ENCODE data around the gene UGT2B17.
"Not testable (repeated sequence)": the region's sequence is repeated elsewhere in the genome, so short reads cannot be mapped to it uniquely, and the experiment has no call there.

UGT2B17 gene

GRCh38 chr4:68582339-68582717 lies 6.2 kb upstream of the UGT2B17 start:
- no peaks in the 10 kb centered on the region for H3K4me1 ChIP-seq (ENCODE audit: insufficient read depth, low read length)
- H3K9me3 ChIP-seq (ENCODE audit: low read length): no peaks in the 10 kb centered on the region
- H3K4me3 ChIP-seq (ENCODE audit: low read length): no peak overlapping the region
- H3K27me3 ChIP-seq (ENCODE audit: insufficient read depth, low read length): no peaks in the 10 kb centered on the region
- H2AFZ ChIP-seq (ENCODE audit: low read depth, low read length): no peak overlapping the region
- no peaks in the 10 kb centered on the region for H3K36me3 ChIP-seq (ENCODE audit: insufficient read depth, low read length)

- Histone ChIP-seq H3K4me3 (ENCODE audit: low read length) (no peak overlapping the region), H3K9me3 (ENCODE audit: low read length) (no peaks in the 10 kb centered on the region), H2AFZ (ENCODE audit: low read depth, low read length) (no peak overlapping the region), H3K4me1 (ENCODE audit: insufficient read depth, low read length) (no peaks in the 10 kb centered on the region), H3K27me3 (ENCODE audit: insufficient read depth, low read length) (no peaks in the 10 kb centered on the region), H3K36me3 (ENCODE audit: insufficient read depth, low read length) (no peaks in the 10 kb centered on the region)
Observed at GRCh38 chr4:68581383-68582338, 5.5 kb upstream of the UGT2B17 start.

GRCh38 chr4:68577590-68577989 lies 1.5 kb upstream of the UGT2B17 start:
- H3K36me3 ChIP-seq (ENCODE audit: insufficient read depth, low read length): no peaks in the 10 kb centered on the region
- no peaks in the 10 kb centered on the region for H3K4me1 ChIP-seq (ENCODE audit: insufficient read depth, low read length)
- no peak overlapping the region for H2AFZ ChIP-seq (ENCODE audit: low read depth, low read length)
- H3K27me3 ChIP-seq (ENCODE audit: insufficient read depth, low read length): no peaks in the 10 kb centered on the region
- H3K4me3 ChIP-seq (ENCODE audit: low read length): no peak overlapping the region
- no peaks in the 10 kb centered on the region for H3K9me3 ChIP-seq (ENCODE audit: low read length)

- H3K4me1 ChIP-seq (ENCODE audit: insufficient read depth, low read length); H3K27me3 ChIP-seq (ENCODE audit: insufficient read depth, low read length); H3K4me3 ChIP-seq (ENCODE audit: low read length); H2AFZ ChIP-seq (ENCODE audit: low read depth, low read length); H3K9me3 ChIP-seq (ENCODE audit: low read length); H3K36me3 ChIP-seq (ENCODE audit: insufficient read depth, low read length): not testable (repeated sequence)
Observed at GRCh38 chr4:68575636-68576035, 486 bp downstream of the UGT2B17 start.

- no peaks in the 10 kb centered on the region for H3K4me1 ChIP-seq (ENCODE audit: insufficient read depth, low read length)
- no peaks in the 10 kb centered on the region for H3K9me3 ChIP-seq (ENCODE audit: low read length)
- no peaks in the 10 kb centered on the region for H3K27me3 ChIP-seq (ENCODE audit: insufficient read depth, low read length)
- no peak overlapping the region for H3K4me3 ChIP-seq (ENCODE audit: low read length)
- no peak overlapping the region for H2AFZ ChIP-seq (ENCODE audit: low read depth, low read length)
- no peaks in the 10 kb centered on the region for H3K36me3 ChIP-seq (ENCODE audit: insufficient read depth, low read length)
Observed at GRCh38 chr4:68575081-68575480, 1.0 kb downstream of the UGT2B17 start.

- no peak overlapping the region for H3K4me3 ChIP-seq (ENCODE audit: low read length)
- H3K9me3 ChIP-seq (ENCODE audit: low read length): no peaks in the 10 kb centered on the region
- no peak overlapping the region for H2AFZ ChIP-seq (ENCODE audit: low read depth, low read length)
- H3K36me3 ChIP-seq (ENCODE audit: insufficient read depth, low read length): no peaks in the 10 kb centered on the region
- no peaks in the 10 kb centered on the region for H3K4me1 ChIP-seq (ENCODE audit: insufficient read depth, low read length)
- H3K27me3 ChIP-seq (ENCODE audit: insufficient read depth, low read length): no peaks in the 10 kb centered on the region
Observed at GRCh38 chr4:68572653-68573170, 3.4 kb downstream of the UGT2B17 start.

- H3K4me3 ChIP-seq (ENCODE audit: low read length): no peak overlapping the region
- H3K27me3 ChIP-seq (ENCODE audit: insufficient read depth, low read length): no peaks in the 10 kb centered on the region
- no peaks in the 10 kb centered on the region for H3K9me3 ChIP-seq (ENCODE audit: low read length)
Observed at GRCh38 chr4:68570122-68570507, 6.0 kb downstream of the UGT2B17 start.

GRCh38 chr4:68569466-68570121 lies 6.5 kb downstream of the UGT2B17 start:
- H3K36me3 ChIP-seq (ENCODE audit: insufficient read depth, low read length): no peaks in the 10 kb centered on the region
- H3K4me1 ChIP-seq (ENCODE audit: insufficient read depth, low read length): no peaks in the 10 kb centered on the region
- H3K27me3 ChIP-seq (ENCODE audit: insufficient read depth, low read length): no peaks in the 10 kb centered on the region
- no peak overlapping the region for H3K4me3 ChIP-seq (ENCODE audit: low read length)
- H3K9me3 ChIP-seq (ENCODE audit: low read length): no peaks in the 10 kb centered on the region
- H2AFZ ChIP-seq (ENCODE audit: low read depth, low read length): no peak overlapping the region

More at GRCh38 chr4:68570122-68570507, 6.0 kb downstream of the UGT2B17 start:
- no peak overlapping the region for H2AFZ ChIP-seq (ENCODE audit: low read depth, low read length)
- H3K36me3 ChIP-seq (ENCODE audit: insufficient read depth, low read length): no peaks in the 10 kb centered on the region
- H3K4me1 ChIP-seq (ENCODE audit: insufficient read depth, low read length): no peaks in the 10 kb centered on the region

- not testable (repeated sequence) for H3K9me3 ChIP-seq (ENCODE audit: low read length); H3K36me3 ChIP-seq (ENCODE audit: insufficient read depth, low read length); H3K27me3 ChIP-seq (ENCODE audit: insufficient read depth, low read length)
Observed at GRCh38 chr4:68569036-68569435, 7.1 kb downstream of the UGT2B17 start.

GRCh38 chr4:68568535-68568934 lies 7.6 kb downstream of the UGT2B17 start:
- H3K36me3 ChIP-seq (ENCODE audit: insufficient read depth, low read length); H3K4me1 ChIP-seq (ENCODE audit: insufficient read depth, low read length); H3K27me3 ChIP-seq (ENCODE audit: insufficient read depth, low read length); H3K9me3 ChIP-seq (ENCODE audit: low read length); H2AFZ ChIP-seq (ENCODE audit: low read depth, low read length); H3K4me3 ChIP-seq (ENCODE audit: low read length): not testable (repeated sequence)

More at GRCh38 chr4:68569036-68569435, 7.1 kb downstream of the UGT2B17 start:
- not testable (repeated sequence) for H3K4me1 ChIP-seq (ENCODE audit: insufficient read depth, low read length); H2AFZ ChIP-seq (ENCODE audit: low read depth, low read length); H3K4me3 ChIP-seq (ENCODE audit: low read length)

- H3K4me3 ChIP-seq (ENCODE audit: low read length); H3K9me3 ChIP-seq (ENCODE audit: low read length); H2AFZ ChIP-seq (ENCODE audit: low read depth, low read length); H3K4me1 ChIP-seq (ENCODE audit: insufficient read depth, low read length); H3K27me3 ChIP-seq (ENCODE audit: insufficient read depth, low read length); H3K36me3 ChIP-seq (ENCODE audit: insufficient read depth, low read length): not testable (repeated sequence)
Observed at GRCh38 chr4:68566364-68566763, 9.8 kb downstream of the UGT2B17 start.

- not testable (repeated sequence) for H3K4me3 ChIP-seq (ENCODE audit: low read length); H3K4me1 ChIP-seq (ENCODE audit: insufficient read depth, low read length); H3K27me3 ChIP-seq (ENCODE audit: insufficient read depth, low read length); H3K9me3 ChIP-seq (ENCODE audit: low read length); H2AFZ ChIP-seq (ENCODE audit: low read depth, low read length); H3K36me3 ChIP-seq (ENCODE audit: insufficient read depth, low read length)
Observed at GRCh38 chr4:68565082-68565481, 11.0 kb downstream of the UGT2B17 start.

- not testable (repeated sequence) for H3K27me3 ChIP-seq (ENCODE audit: insufficient read depth, low read length); H3K9me3 ChIP-seq (ENCODE audit: low read length); H2AFZ ChIP-seq (ENCODE audit: low read depth, low read length); H3K4me3 ChIP-seq (ENCODE audit: low read length); H3K36me3 ChIP-seq (ENCODE audit: insufficient read depth, low read length); H3K4me1 ChIP-seq (ENCODE audit: insufficient read depth, low read length)
Observed at GRCh38 chr4:68560364-68561070, 15.6 kb downstream of the UGT2B17 start.
